K562 (cell line): Measurements from ENCODE around the gene P2RY10. TPM values are rescaled to one million over a fixed set of nuclear protein-coding genes. Genes with fewer than 3 reads are reported as not detected.

Source experiments
- ATAC-seq: fragments of 200-7000 bp; cut with Tn5 transposase; 3 replicates; pipeline ENCODE4 v1.9.1; 2020; ENCODE audit warnings: moderate library complexity
- BruUV-seq: library from RNA; stranded (reverse); fragments of 400-500 nt; replicated peaks from 2 replicates; lab custom pipeline; 2021; lab: Mats Ljungman, UMichigan
- CTCF ChIA-PET: fragments of 300-600 bp; formaldehyde crosslinking; extraction: SDS; loops from one replicate; lab custom pipeline; 2021; ENCODE audit warnings: low intra/inter-chr PET ratio; lab: Yijun Ruan, JAX
- POLR2A ChIA-PET: fragments of 300-600, 350-650 bp; sonication (Branson Sonifier 250); formaldehyde crosslinking; extraction: SDS; loops from one replicate; lab custom pipeline; 2021; ENCODE audit warnings: antibody characterized with exemption, inconsistent platforms; lab: Yijun Ruan, JAX
- DNase-seq, 4 experiments: peaks; one replicate each; pipeline versions ENCODE4 v3.0.0 to v3.0.0-alpha.2; 2011 to 2018; ENCODE audit warnings: low spot score in 3 of 4, mixed read lengths in 3 of 4; ENCODE audit errors: extremely low read depth in 1 of 4
- FAIRE-seq: peaks from 2 replicates; lab custom pipeline; 2011; peaks lifted over from hg19 to GRCh38; lab: Jason Lieb, UNC
- H2AFZ ChIP-seq: 2 replicates; pipeline ENCODE4 v1.6.0; 2011; ENCODE audit warnings: low read depth, low read length, control low read depth, inconsistent platforms
- H3K27ac ChIP-seq: fragments of 200-600 bp; 3 replicates; pipeline ENCODE4 v1.8.0; 2011; ENCODE audit warnings: low read depth, mild to moderate bottlenecking, control low read depth, inconsistent platforms, low read length, moderate library complexity, mixed read lengths; ENCODE audit errors: extremely low read depth
- H3K27me3 ChIP-seq, 2 experiments: fragments of 300-600 bp in 1 of 2; 2 replicates in 1 of 2; 3 replicates in 1 of 2; pipeline versions ENCODE4 v1.6.0 to v1.8.0; 2011; ENCODE audit warnings: inconsistent platforms in 2 of 2, low read length in 2 of 2, mild to moderate bottlenecking in 1 of 2, mixed read lengths in 1 of 2, moderate library complexity in 1 of 2; ENCODE audit not compliant: control insufficient read depth in 2 of 2, insufficient read depth in 2 of 2
- H3K36me3 ChIP-seq: fragments of 300-600 bp; 3 replicates; pipeline ENCODE4 v1.8.0; 2011; ENCODE audit warnings: mild to moderate bottlenecking, low read length, inconsistent platforms; ENCODE audit not compliant: control insufficient read depth, insufficient read depth
- H3K4me1 ChIP-seq, 2 experiments: fragments of 200-600 bp in 1 of 2; replicated peaks in 1 of 2; 2 replicates in 1 of 2; 3 replicates in 1 of 2; pipeline versions ENCODE4 v1.5.1 to v1.8.0; 2011; ENCODE audit warnings: inconsistent platforms in 2 of 2, low read length in 2 of 2, mild to moderate bottlenecking in 1 of 2, mixed read lengths in 1 of 2, moderate library complexity in 1 of 2; ENCODE audit not compliant: control insufficient read depth in 2 of 2, insufficient read depth in 2 of 2
- H3K4me2 ChIP-seq: 2 replicates; pipeline ENCODE4 v1.6.1; 2011; ENCODE audit warnings: low read length, control low read depth, inconsistent platforms, mixed read lengths; ENCODE audit not compliant: insufficient read depth
- H3K4me3 ChIP-seq: fragments of 200-600 bp; sonication (generic), shearing (Covaris generic); 2 replicates; pipeline ENCODE4 v1.5.1; 2016; ENCODE audit warnings: control low read depth, inconsistent platforms
- H3K79me2 ChIP-seq: fragments of 200-600 bp; 3 replicates; pipeline ENCODE4 v1.8.0; 2011; ENCODE audit warnings: low read length, inconsistent platforms; ENCODE audit not compliant: control insufficient read depth, insufficient read depth
- H3K9ac ChIP-seq, 2 experiments: 2 replicates each; pipeline versions ENCODE4 v1.6.0 to v1.6.1; 2011; ENCODE audit warnings: low read depth in 2 of 2, low read length in 2 of 2, control low read depth in 1 of 2, inconsistent platforms in 1 of 2, mild to moderate bottlenecking in 1 of 2, mixed read lengths in 1 of 2; ENCODE audit not compliant: insufficient read depth in 1 of 2
- H3K9me1 ChIP-seq: one replicate; pipeline ENCODE4 v1.6.0; 2011; ENCODE audit warnings: inconsistent platforms, mild to moderate bottlenecking, low read length, moderate library complexity; ENCODE audit not compliant: control insufficient read depth, insufficient read depth
- H3K9me3 ChIP-seq: replicated peaks from 2 replicates; pipeline ENCODE4 v1.5.1; 2011; ENCODE audit warnings: low read depth, low read length, inconsistent platforms; ENCODE audit not compliant: control insufficient read depth, insufficient read depth
- H4K20me1 ChIP-seq: replicated peaks from 2 replicates; pipeline ENCODE4 v1.6.1; 2011; ENCODE audit warnings: low read length, inconsistent platforms, mixed read lengths; ENCODE audit not compliant: control insufficient read depth, insufficient read depth
- BRD9 ChIP-seq: fragments of 450-650 bp; IDR thresholded peaks from 2 replicates; pipeline ENCODE4 v1.6.1; 2018; ENCODE audit warnings: low read depth; ENCODE audit not compliant: partially characterized antibody
- CHD1 ChIP-seq: fragments of 200-600 bp; sonication (generic); IDR thresholded peaks from one replicate; pipeline ENCODE4 v1.6.1; 2012; ENCODE audit warnings: mild to moderate bottlenecking, moderate library complexity, low read length, inconsistent platforms
- EGR1 ChIP-seq: fragments of 450-650 bp; conservative IDR thresholded peaks from 2 replicates; pipeline ENCODE4 v1.6.1; 2017; ENCODE audit warnings: mild to moderate bottlenecking
- EP400 ChIP-seq: fragments of 450-650 bp; IDR thresholded peaks from 2 replicates; pipeline ENCODE4 v1.6.1; 2017; ENCODE audit warnings: antibody characterized with exemption, mild to moderate bottlenecking, moderate library complexity
- HDAC3 ChIP-seq: fragments of 450-650 bp; IDR thresholded peaks from 2 replicates; pipeline ENCODE4 v1.6.1; 2018; ENCODE audit warnings: borderline replicate concordance, mild to moderate bottlenecking, moderate library complexity; ENCODE audit not compliant: partially characterized antibody
- HMGN3 ChIP-seq: IDR thresholded peaks from 2 replicates; pipeline ENCODE4 v1.6.1; 2011; ENCODE audit warnings: borderline replicate concordance, low read depth, mild to moderate bottlenecking, mixed read lengths, low read length; ENCODE audit not compliant: insufficient read length; ENCODE audit errors: extremely low read depth
- LARP7 ChIP-seq: fragments of 450-650 bp; IDR thresholded peaks from 2 replicates; pipeline ENCODE4 v1.6.1; 2016
- NR2C1 ChIP-seq, 2 experiments: fragments of 450-650 bp; IDR thresholded peaks; 2 replicates each; pipeline ENCODE4 v1.6.1; 2017; ENCODE audit warnings: mild to moderate bottlenecking in 2 of 2, antibody characterized with exemption in 1 of 2, inconsistent platforms in 1 of 2, missing compliant biosample characterization in 1 of 2, missing genetic modification characterization in 1 of 2
- TCF15 ChIP-seq: fragments of 250-450 bp; sonication (Bioruptor Pico); IDR thresholded peaks from 2 replicates; pipeline ENCODE4 v1.8.0; 2022; ENCODE audit warnings: moderate library complexity, mild to moderate bottlenecking, inconsistent platforms
- ZSCAN29 ChIP-seq: fragments of 450-650 bp; IDR thresholded peaks from 2 replicates; pipeline ENCODE4 v1.6.1; 2017
- WGBS: fragments of 100-300 bp; shearing (Covaris generic); methylation state at CpG from one replicate; pipeline ENCODE4 v1.1.6; 2016; ENCODE audit warnings: low coverage, mixed read lengths; ENCODE audit not compliant: insufficient coverage; ENCODE audit errors: missing lambda C conversion rate; 5-methylcytosine and 5-hydroxymethylcytosine counted together
- in situ Hi-C: fragments of 300-500 bp; cut with MboI; formaldehyde crosslinking; loops from 4 replicates; pipeline ENCODE4 v1.15.0; 2018; ENCODE audit warnings: inconsistent platforms, mixed read lengths
- intact Hi-C: fragments of 100-400 bp; cut with micrococcal nuclease; formaldehyde crosslinking; loops from 2 replicates; pipeline ENCODE4 v1.14.2; 2022
- polyA plus RNA-seq, 8 experiments: library from polyadenylated mRNA; depleted of rRNA in 4 of 8; stranded (reverse) in 5 of 8; unstranded in 3 of 8; fragments of >200 nt; fragmentation: Nextera tagmentation in 2 of 8; fragmentation: Illumina TruSeq in 1 of 8; extraction: Ambion mirVana in 2 of 8; extraction: Trizol in 1 of 8; gene quantifications; 2 replicates each; pipeline versions ENCODE4 v1.2.1 to v1.2.3, GENCODE V29; 2011 to 2014; ENCODE audit warnings: inconsistent platforms in 1 of 8, missing spikeins in 1 of 8
- total RNA-seq, 7 experiments: library from RNA; depleted of rRNA in 6 of 7; stranded (reverse); fragments of >200 nt in 6 of 7; fragmentation: Illumina TruSeq in 2 of 7; extraction: Trizol in 2 of 7; gene quantifications; 2 replicates each; pipeline versions ENCODE4 v1.2.1 to v1.2.3, GENCODE V29; 2011 to 2021; ENCODE audit warnings: low replicate concordance in 1 of 7

P2RY10 gene
- total and polyA plus RNA-seq, 9 of the 15 experiments (the other 6 are each of a cell fraction or from before 2014, with no cell fraction given): 0.13 TPM; not detected in 8

GRCh38 chrX:78944351-78944750 lies 840 bp upstream of the P2RY10 start (continued):
- no peak for TF ChIP-seq TCF15
- TF ChIP-seq BRD9: no peak
- no peak for TF ChIP-seq ZSCAN29

- H3K36me3 ChIP-seq: no peaks in the 10 kb centered on the region
- no peaks in the 10 kb centered on the region for H3K27me3 ChIP-seq
- no TSS peak for BruUV-seq
- intact Hi-C loops (no loop called here), in situ Hi-C loops (no loop called here)
- no peak overlapping the region for H2AFZ ChIP-seq
- no peaks in the 10 kb centered on the region for H3K9me1 ChIP-seq
- H4K20me1 ChIP-seq: no peaks in the 10 kb centered on the region
- H3K9ac ChIP-seq: no peak overlapping the region
- no peak for TF ChIP-seq EGR1
- no peak for TF ChIP-seq HMGN3
- no peak for TF ChIP-seq CHD1
- no peak for TF ChIP-seq EP400
- TF ChIP-seq HDAC3: no peak
- no peak for TF ChIP-seq LARP7
- TF ChIP-seq NR2C1 (IDR thresholded peaks at IDR 0.05): no peak
- TF ChIP-seq NR2C1 (tag; IDR thresholded peaks at IDR 0.05): no peak
- ChIA-PET CTCF (no interaction called here), POLR2A (no interaction called here)
- no peak for FAIRE-seq
- H3K4me1 ChIP-seq: no peaks in the 10 kb centered on the region
- 0% methylated on average over 1 of the region's 1 CpG for WGBS
- no peak overlapping the region for H3K4me3 ChIP-seq
- no peaks in the 10 kb centered on the region for H3K79me2 ChIP-seq
- no peak for DNase-seq
- H3K27ac ChIP-seq: no peak overlapping the region
- H3K4me2 ChIP-seq: no peak overlapping the region
- no peak for ATAC-seq
- no peaks in the 10 kb centered on the region for H3K9me3 ChIP-seq
These were observed 1.2 kb downstream of the P2RY10 start for GRCh38 chrX:78946178-78946931.
